Large intestine (tissue), 3 donors: Measurements from ENCODE around the gene QDPR. TPM values are rescaled to one million over a fixed set of nuclear protein-coding genes. Genes with fewer than 3 reads are reported as not detected.
A peak's percentile ranks its signal among the peaks of the same experiment; 100 is the strongest.

ENCODE experiments used
- DNase-seq, 2 donors: peaks; one replicate each; pipeline versions ENCODE4 v3.0.0 to v3.0.0-alpha.2; 2013
- H3K27ac ChIP-seq: one replicate; pipeline ENCODE4 v1.5.1; 2013; ENCODE audit warnings: low read length
- H3K27me3 ChIP-seq: 2 replicates; pipeline ENCODE4 v1.6.1; 2013; ENCODE audit warnings: low read length; ENCODE audit not compliant: control insufficient read depth, insufficient read depth
- H3K36me3 ChIP-seq: 2 replicates; pipeline ENCODE4 v1.6.1; 2013; ENCODE audit warnings: low read length; ENCODE audit not compliant: control insufficient read depth, insufficient read depth
- H3K4me1 ChIP-seq: one replicate; pipeline ENCODE4 v1.6.1; 2013; ENCODE audit warnings: low read length; ENCODE audit not compliant: control insufficient read depth, insufficient read depth
- H3K4me3 ChIP-seq: one replicate; pipeline ENCODE4 v1.5.1; 2013; ENCODE audit warnings: low read length
- H3K9me3 ChIP-seq: one replicate; pipeline ENCODE4 v1.6.1; 2013; ENCODE audit warnings: mild to moderate bottlenecking, low read depth, low read length, moderate library complexity; ENCODE audit not compliant: control insufficient read depth
- WGBS: methylation state at CpG from one replicate; pipeline ENCODE4 v1.1.5; 2013; ENCODE audit warnings: low lambda C conversion rate; ENCODE audit not compliant: insufficient coverage; 5-methylcytosine and 5-hydroxymethylcytosine counted together
- polyA plus RNA-seq: library from polyadenylated mRNA; unstranded; fragments of 120-200 nt; gene quantifications from one replicate; pipeline ENCODE4 v1.2.1, GENCODE V29; 2013

QDPR gene
- polyA plus RNA-seq, 1 donor = 72.9 TPM

- no peak for DNase-seq
- peaks cover 10% of the 10 kb centered on the region for H3K4me1 ChIP-seq
- peaks cover 9% of the 10 kb centered on the region for H3K36me3 ChIP-seq
- no CpG with 5 or more reads among the region's 5 CpGs for WGBS
- H3K9me3 ChIP-seq = no peaks in the 10 kb centered on the region
- H3K27me3 ChIP-seq = peaks cover 2% of the 10 kb centered on the region
- H3K27ac ChIP-seq = no peak overlapping the region
- H3K4me3 ChIP-seq = no peak overlapping the region
Measured at GRCh38 chr4:17512973-17513665, 1.2 kb upstream of the QDPR start.

GRCh38 chr4:17511509-17511949 lies 361 bp downstream of the QDPR start:
- Histone ChIP-seq H3K4me3 (peak overlapping the region; percentile 88), H3K27me3 (no peaks in the 10 kb centered on the region), H3K36me3 (peaks cover 22% of the 10 kb centered on the region), H3K27ac (peak overlapping the region; percentile 92), H3K9me3 (no peaks in the 10 kb centered on the region), H3K4me1 (peaks cover 10% of the 10 kb centered on the region)
- WGBS = no CpG with 5 or more reads among the region's 32 CpGs
- DNase-seq = peak; percentile 32 to 68

GRCh38 chr4:17511051-17511450 lies 839 bp downstream of the QDPR start:
- no peaks in the 10 kb centered on the region for H3K27me3 ChIP-seq
- peak overlapping the region; percentile 88 for H3K4me3 ChIP-seq
- H3K27ac ChIP-seq = peak overlapping the region; percentile 92
- DNase-seq = peak; percentile 78 to 87
- 20% methylated on average over 1 of the region's 9 CpGs for WGBS
- H3K9me3 ChIP-seq = no peaks in the 10 kb centered on the region
- H3K4me1 ChIP-seq = peaks cover 10% of the 10 kb centered on the region
- peaks cover 26% of the 10 kb centered on the region for H3K36me3 ChIP-seq

- H3K27ac ChIP-seq = peak overlapping the region; percentile 92
- WGBS = no CpG with 5 or more reads among the region's 3 CpGs
- no peaks in the 10 kb centered on the region for H3K27me3 ChIP-seq
- peak overlapping the region; percentile 88 for H3K4me3 ChIP-seq
- no peaks in the 10 kb centered on the region for H3K9me3 ChIP-seq
- no peak for DNase-seq
- peaks cover 10% of the 10 kb centered on the region for H3K4me1 ChIP-seq
- peaks cover 30% of the 10 kb centered on the region for H3K36me3 ChIP-seq
Measured at GRCh38 chr4:17510582-17510981, 1.3 kb downstream of the QDPR start.

- Histone ChIP-seq H3K36me3 (peaks cover 66% of the 10 kb centered on the region), H3K4me1 (no peaks in the 10 kb centered on the region), H3K9me3 (no peaks in the 10 kb centered on the region), H3K27ac (no peak overlapping the region), H3K4me3 (no peak overlapping the region), H3K27me3 (no peaks in the 10 kb centered on the region)
- no peak for DNase-seq
- 90% methylated on average over 2 of the region's 7 CpGs for WGBS
Measured at GRCh38 chr4:17504081-17504480, 7.8 kb downstream of the QDPR start.

GRCh38 chr4:17502756-17503155 lies 9.1 kb downstream of the QDPR start:
- 100% methylated on average over 1 of the region's 3 CpGs for WGBS

GRCh38 chr4:17500574-17500973 lies 11.3 kb downstream of the QDPR start:
- no peak for DNase-seq
- no peaks in the 10 kb centered on the region for H3K9me3 ChIP-seq
- H3K27me3 ChIP-seq = no peaks in the 10 kb centered on the region
- H3K36me3 ChIP-seq = peaks cover 67% of the 10 kb centered on the region
- H3K27ac ChIP-seq = no peak overlapping the region
- no peak overlapping the region for H3K4me3 ChIP-seq
- H3K4me1 ChIP-seq = no peaks in the 10 kb centered on the region

More at GRCh38 chr4:17502756-17503155, 9.1 kb downstream of the QDPR start:
- no peak overlapping the region for H3K4me3 ChIP-seq
- H3K9me3 ChIP-seq = no peaks in the 10 kb centered on the region
- no peaks in the 10 kb centered on the region for H3K4me1 ChIP-seq
- H3K36me3 ChIP-seq = peaks cover 71% of the 10 kb centered on the region
- DNase-seq = no peak
- H3K27me3 ChIP-seq = no peaks in the 10 kb centered on the region
- H3K27ac ChIP-seq = no peak overlapping the region

- peaks cover 14% of the 10 kb centered on the region for H3K4me1 ChIP-seq
- H3K36me3 ChIP-seq = peaks cover 82% of the 10 kb centered on the region
- H3K9me3 ChIP-seq = no peaks in the 10 kb centered on the region
- no peak overlapping the region for H3K27ac ChIP-seq
- H3K27me3 ChIP-seq = no peaks in the 10 kb centered on the region
- no CpG with 5 or more reads among the region's 7 CpGs for WGBS
- H3K4me3 ChIP-seq = no peak overlapping the region
- no peak for DNase-seq
Measured at GRCh38 chr4:17497890-17498523, 13.9 kb downstream of the QDPR start.

GRCh38 chr4:17494258-17495190 lies 17.4 kb downstream of the QDPR start:
- no peak overlapping the region for H3K4me3 ChIP-seq
- peaks cover 3% of the 10 kb centered on the region for H3K9me3 ChIP-seq
- H3K36me3 ChIP-seq = peaks cover 71% of the 10 kb centered on the region
- WGBS = 57% methylated on average over 1 of the region's 10 CpGs
- H3K27ac ChIP-seq = peak overlapping the region; percentile 97
- peak; percentile 85 to 89 for DNase-seq
- H3K4me1 ChIP-seq = peaks cover 20% of the 10 kb centered on the region
- H3K27me3 ChIP-seq = no peaks in the 10 kb centered on the region

GRCh38 chr4:17493619-17494018 lies 18.3 kb downstream of the QDPR start:
- H3K9me3 ChIP-seq = peaks cover 3% of the 10 kb centered on the region
- H3K27me3 ChIP-seq = no peaks in the 10 kb centered on the region
- peaks cover 20% of the 10 kb centered on the region for H3K4me1 ChIP-seq
- H3K27ac ChIP-seq = peak overlapping the region; percentile 97
- WGBS = no CpG with 5 or more reads among the region's 4 CpGs
- H3K36me3 ChIP-seq = peaks cover 73% of the 10 kb centered on the region
- H3K4me3 ChIP-seq = no peak overlapping the region
- peak in 1 of 2 donors; percentile 46 for DNase-seq
